PC-3 (cell line): ENCODE data around the gene LRP2.

Experiments used
- EZH2phosphoT487 ChIP-seq: fragments of 300-600 bp; sonication (generic); IDR thresholded peaks from 2 replicates; pipeline ENCODE4 v1.6.1; 2018; ENCODE audit warnings: mild to moderate bottlenecking, antibody characterized with exemption, low read length, borderline replicate concordance
- TF ChIP-seq, protein P1 (sequence below): fragments of 300-600 bp; sonication (generic); conservative IDR thresholded peaks from 2 replicates; pipeline ENCODE4 v1.5.1; 2017; ENCODE audit warnings: antibody characterized with exemption, low read depth, mild to moderate bottlenecking, low read length

- no peak for TF ChIP-seq EZH2phosphoT487
- TF ChIP-seq, protein P1, sequence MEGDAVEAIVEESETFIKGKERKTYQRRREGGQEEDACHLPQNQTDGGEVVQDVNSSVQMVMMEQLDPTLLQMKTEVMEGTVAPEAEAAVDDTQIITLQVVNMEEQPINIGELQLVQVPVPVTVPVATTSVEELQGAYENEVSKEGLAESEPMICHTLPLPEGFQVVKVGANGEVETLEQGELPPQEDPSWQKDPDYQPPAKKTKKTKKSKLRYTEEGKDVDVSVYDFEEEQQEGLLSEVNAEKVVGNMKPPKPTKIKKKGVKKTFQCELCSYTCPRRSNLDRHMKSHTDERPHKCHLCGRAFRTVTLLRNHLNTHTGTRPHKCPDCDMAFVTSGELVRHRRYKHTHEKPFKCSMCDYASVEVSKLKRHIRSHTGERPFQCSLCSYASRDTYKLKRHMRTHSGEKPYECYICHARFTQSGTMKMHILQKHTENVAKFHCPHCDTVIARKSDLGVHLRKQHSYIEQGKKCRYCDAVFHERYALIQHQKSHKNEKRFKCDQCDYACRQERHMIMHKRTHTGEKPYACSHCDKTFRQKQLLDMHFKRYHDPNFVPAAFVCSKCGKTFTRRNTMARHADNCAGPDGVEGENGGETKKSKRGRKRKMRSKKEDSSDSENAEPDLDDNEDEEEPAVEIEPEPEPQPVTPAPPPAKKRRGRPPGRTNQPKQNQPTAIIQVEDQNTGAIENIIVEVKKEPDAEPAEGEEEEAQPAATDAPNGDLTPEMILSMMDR, result no peak
Measured at GRCh38 chr2:169287666-169288065, 74.7 kb downstream of the LRP2 start.
